IMR-90 (cell line): Measurements from ENCODE around the gene HTT-AS. TPM values are rescaled to one million over a fixed set of nuclear protein-coding genes. Genes with fewer than 3 reads are reported as not detected.

ENCODE experiments used
- ATAC-seq: fragments of 200-7000 bp; cut with Tn5 transposase; 2 replicates; pipeline ENCODE4 v1.9.1; 2020; ENCODE audit warnings: low read depth, mild to moderate bottlenecking, moderate library complexity
- BruUV-seq: library from RNA; stranded (reverse); fragments of 400-500 nt; replicated peaks from 2 replicates; lab custom pipeline; 2021; lab: Mats Ljungman, UMichigan
- CTCF ChIA-PET: fragments of 300-600 bp; formaldehyde crosslinking; extraction: SDS; loops from one replicate; lab custom pipeline; 2021; ENCODE audit warnings: antibody characterized with exemption; lab: Yijun Ruan, JAX
- POLR2A ChIA-PET: fragments of 300-600 bp; sonication (Branson Sonifier 250); formaldehyde crosslinking; loops from one replicate; lab custom pipeline; 2022; ENCODE audit warnings: antibody characterized with exemption; ENCODE audit not compliant: unreplicated experiment; lab: Charles Lee
- DNase-seq: peaks from one replicate; pipeline ENCODE4 v3.0.0; 2013
- H2AFZ ChIP-seq: replicated peaks from 2 replicates; pipeline ENCODE3; 2013; ENCODE audit warnings: low read length, mild to moderate bottlenecking; ENCODE audit not compliant: poor library complexity
- H2AK5ac ChIP-seq: 2 replicates; pipeline ENCODE4 v1.6.1; 2013; ENCODE audit warnings: low read depth, low read length, inconsistent platforms
- H2AK9ac ChIP-seq: replicated peaks from 2 replicates; pipeline ENCODE3; 2013; ENCODE audit warnings: mild to moderate bottlenecking, low read depth, low read length, moderate library complexity; ENCODE audit not compliant: poor library complexity
- H2BK120ac ChIP-seq: 2 replicates; pipeline ENCODE4 v1.6.1; 2013; ENCODE audit warnings: low read depth, low read length, inconsistent platforms
- H2BK15ac ChIP-seq: 3 replicates; pipeline ENCODE4 v1.6.1; 2013; ENCODE audit warnings: low read depth, low read length, inconsistent platforms
- H2BK20ac ChIP-seq: 2 replicates; pipeline ENCODE4 v1.6.1; 2013; ENCODE audit warnings: low read depth, mild to moderate bottlenecking, inconsistent platforms, low read length, moderate library complexity
- H2BK5ac ChIP-seq: 2 replicates; pipeline ENCODE4 v1.6.1; 2013; ENCODE audit warnings: mild to moderate bottlenecking, low read depth, low read length, inconsistent platforms; ENCODE audit not compliant: poor library complexity, severe bottlenecking
- H3K14ac ChIP-seq: replicated peaks from 2 replicates; pipeline ENCODE4 v1.6.1; 2013; ENCODE audit warnings: low read depth, low read length, inconsistent platforms
- H3K18ac ChIP-seq: 2 replicates; pipeline ENCODE4 v1.6.1; 2013; ENCODE audit warnings: low read depth, low read length, control low read depth
- H3K23ac ChIP-seq: 2 replicates; pipeline ENCODE4 v1.6.1; 2013; ENCODE audit warnings: low read depth, low read length, inconsistent platforms
- H3K27ac ChIP-seq: 2 replicates; pipeline ENCODE4 v1.5.1; 2013; ENCODE audit warnings: mild to moderate bottlenecking, control low read depth, low read length; ENCODE audit not compliant: insufficient read depth
- H3K27me3 ChIP-seq: 2 replicates; pipeline ENCODE4 v1.6.1; 2013; ENCODE audit warnings: low read length; ENCODE audit not compliant: control insufficient read depth, insufficient read depth
- H3K36me3 ChIP-seq: 2 replicates; pipeline ENCODE4 v1.6.1; 2013; ENCODE audit warnings: low read length, mixed read lengths; ENCODE audit not compliant: control insufficient read depth, insufficient read depth
- H3K4ac ChIP-seq: 2 replicates; pipeline ENCODE4 v1.6.1; 2013; ENCODE audit warnings: low read depth, low read length, inconsistent platforms
- H3K4me1 ChIP-seq: 2 replicates; pipeline ENCODE4 v1.6.1; 2013; ENCODE audit warnings: low read length, mixed read lengths; ENCODE audit not compliant: control insufficient read depth, insufficient read depth
- H3K4me2 ChIP-seq: 2 replicates; pipeline ENCODE4 v1.6.1; 2013; ENCODE audit warnings: low read depth, mild to moderate bottlenecking, control low read depth, low read length, moderate library complexity
- H3K4me3 ChIP-seq: 2 replicates; pipeline ENCODE4 v1.5.1; 2013; ENCODE audit warnings: low read depth, mild to moderate bottlenecking, control low read depth, low read length, moderate library complexity; ENCODE audit not compliant: insufficient read depth
- H3K56ac ChIP-seq: 2 replicates; pipeline ENCODE4 v1.6.1; 2013; ENCODE audit warnings: low read length, inconsistent platforms; ENCODE audit not compliant: insufficient read depth; ENCODE audit errors: extremely low read depth
- H3K79me1 ChIP-seq, 2 experiments: 2 replicates each; pipeline ENCODE4 v1.6.1; 2013; ENCODE audit warnings: low read length in 2 of 2, inconsistent platforms in 1 of 2, low read depth in 1 of 2
- H3K9ac ChIP-seq: 2 replicates; pipeline ENCODE4 v1.6.1; 2013; ENCODE audit warnings: low read depth, low read length, control low read depth
- H3K9me1 ChIP-seq: 2 replicates; pipeline ENCODE4 v1.6.1; 2013; ENCODE audit warnings: low read length, inconsistent platforms; ENCODE audit not compliant: insufficient read depth
- H3K9me3 ChIP-seq: 2 replicates; pipeline ENCODE4 v1.6.1; 2013; ENCODE audit warnings: low read length; ENCODE audit not compliant: control insufficient read depth, insufficient read depth
- H4K20me1 ChIP-seq: 2 replicates; pipeline ENCODE4 v1.6.1; 2013; ENCODE audit warnings: low read length, inconsistent platforms; ENCODE audit not compliant: insufficient read depth
- H4K5ac ChIP-seq: 2 replicates; pipeline ENCODE4 v1.6.1; 2013; ENCODE audit warnings: mild to moderate bottlenecking, low read depth, low read length, control low read depth
- H4K8ac ChIP-seq, 2 experiments: 2 replicates each; pipeline ENCODE4 v1.6.1; 2013; ENCODE audit warnings: low read depth in 2 of 2, low read length in 2 of 2, control low read depth in 1 of 2, inconsistent platforms in 1 of 2
- H4K91ac ChIP-seq: 2 replicates; pipeline ENCODE4 v1.6.1; 2013; ENCODE audit warnings: low read depth, low read length, inconsistent platforms; ENCODE audit not compliant: insufficient read depth
- CEBPB ChIP-seq: IDR thresholded peaks from 2 replicates; pipeline ENCODE4 v1.6.1; 2012; ENCODE audit warnings: low read depth, low read length, improper control_type of control experiment
- MAZ ChIP-seq: IDR thresholded peaks from 2 replicates; pipeline ENCODE4 v1.6.1; 2012; ENCODE audit warnings: low read depth, mild to moderate bottlenecking, low read length, improper control_type of control experiment, moderate library complexity, borderline replicate concordance
- RAD21 ChIP-seq: IDR thresholded peaks from 2 replicates; pipeline ENCODE4 v1.6.1; 2012; ENCODE audit warnings: low read length, improper control_type of control experiment
- RFX5 ChIP-seq: IDR thresholded peaks from 2 replicates; pipeline ENCODE4 v1.8.0; 2012; ENCODE audit warnings: low read depth, mild to moderate bottlenecking, low read length, moderate library complexity
- USF2 ChIP-seq: fragments of 150-350 bp; IDR thresholded peaks from 2 replicates; pipeline ENCODE4 v1.6.1; 2017; ENCODE audit warnings: mild to moderate bottlenecking, antibody characterized with exemption, low read length, low read depth
- WGBS, 2 experiments: methylation state at CpG; one replicate each; pipeline versions ENCODE4 v1.1.5 to v1.1.7; 2013; ENCODE audit warnings: missing lambda C conversion rate in 2 of 2; ENCODE audit not compliant: insufficient read length in 1 of 2; ENCODE audit errors: extremely low coverage in 2 of 2; 5-methylcytosine and 5-hydroxymethylcytosine counted together
- dilution Hi-C: fragments of 300-500 bp; cut with HindIII; formaldehyde crosslinking; loops from one replicate; pipeline ENCODE4 v1.14.3; 2018; ENCODE audit warnings: low sequenced_read_pairs; ENCODE audit not compliant: unreplicated experiment
- in situ Hi-C: fragments of 300-500 bp; cut with MboI; formaldehyde crosslinking; loops from 3 replicates; pipeline ENCODE4 v1.14.3; 2019; ENCODE audit warnings: low sequenced_read_pairs, inconsistent platforms, mixed read lengths
- intact Hi-C: fragments of 100-400 bp; cut with micrococcal nuclease; formaldehyde crosslinking; loops from 2 replicates; pipeline ENCODE4 v1.10.0; 2022
- polyA plus RNA-seq, 3 experiments: library from polyadenylated mRNA; depleted of rRNA; stranded (reverse); fragments of >200 nt; gene quantifications; 2 replicates each; pipeline ENCODE4 v1.2.3, GENCODE V29; 2012; ENCODE audit warnings: low replicate concordance in 1 of 3
- total RNA-seq: library from RNA; depleted of rRNA; stranded (reverse); fragments of >200 nt; gene quantifications from 2 replicates; pipeline ENCODE4 v1.2.3, GENCODE V29; 2012

HTT-AS gene
- total and polyA plus RNA-seq, 2 of the 4 experiments (the other 2 are of a cell fraction): not detected

- Histone ChIP-seq H3K27ac (no peak overlapping the region), H4K91ac (no peak overlapping the region), H2AK5ac (no peak overlapping the region), H4K20me1 (no peaks in the 10 kb centered on the region), H4K8ac (no peak overlapping the region), H2BK5ac (no peak overlapping the region), H2BK120ac (no peak overlapping the region), H3K4me2 (no peak overlapping the region), H3K9me3 (peaks cover 7% of the 10 kb centered on the region), H3K27me3 (peaks cover 34% of the 10 kb centered on the region), H2AK9ac (no peak overlapping the region), H4K5ac (no peak overlapping the region), H2BK15ac (no peak overlapping the region), H3K18ac (no peak overlapping the region), H3K56ac (no peak overlapping the region), H2AFZ (no peak overlapping the region), H3K4me3 (no peak overlapping the region), H3K36me3 (no peaks in the 10 kb centered on the region), H3K9me1 (no peaks in the 10 kb centered on the region), H3K4ac (no peak overlapping the region), H3K23ac (no peak overlapping the region), H3K14ac (no peak overlapping the region), H3K79me1 (no peaks in the 10 kb centered on the region), H2BK20ac (no peak overlapping the region), H3K9ac (no peak overlapping the region), H3K4me1 (no peaks in the 10 kb centered on the region)
- TF ChIP-seq CEBPB: no peak
- TF ChIP-seq MAZ: no peak
- TF ChIP-seq RFX5: no peak
- TF ChIP-seq RAD21: no peak
- TF ChIP-seq USF2: no peak
- no CpG with 5 or more reads among the region's 3 CpGs for WGBS, 2 experiments
- intact Hi-C loops (no loop called here), in situ Hi-C loops (no loop called here), dilution Hi-C loops (no loop called here)
- no TSS peak for BruUV-seq
- ATAC-seq: no peak
- no peak for DNase-seq
- ChIA-PET CTCF (no interaction called here), POLR2A (no interaction called here)
These were observed 51.7 kb downstream of the HTT-AS start for GRCh38 chr4:3022651-3023050.
